H1 (cell line): ENCODE results near the gene ISX.

Experiments used
- EP300 ChIP-seq, 2 experiments: IDR thresholded peaks; 1 replicate in 1 of 2; 2 replicates in 1 of 2; pipeline ENCODE4 v1.6.1; 2011 to 2012; ENCODE audit warnings: low read depth in 2 of 2, low read length in 2 of 2, mild to moderate bottlenecking in 2 of 2, borderline replicate concordance in 1 of 2, inconsistent platforms in 1 of 2, moderate library complexity in 1 of 2
- KDM5A ChIP-seq: fragments of 200-600 bp; IDR thresholded peaks from 2 replicates; pipeline ENCODE4 v1.7.1; 2012; ENCODE audit warnings: mild to moderate bottlenecking, low read length, inconsistent platforms, mixed read lengths
- POLR2AphosphoS5 ChIP-seq: IDR thresholded peaks from 2 replicates; pipeline ENCODE4 v1.6.1; 2011; ENCODE audit warnings: low read depth, low read length
- TF ChIP-seq, protein P1 (sequence below), 3 experiments: IDR thresholded peaks; 1 replicate in 2 of 3; 2 replicates in 1 of 3; pipeline versions ENCODE4 v1.5.1 to v1.6.1; 2011; ENCODE audit warnings: low read length in 3 of 3, mild to moderate bottlenecking in 3 of 3, inconsistent platforms in 2 of 3, low read depth in 1 of 3, moderate library complexity in 1 of 3; ENCODE audit not compliant: insufficient read depth in 1 of 3; ENCODE audit errors: control extremely low read depth in 1 of 3

DNA sequence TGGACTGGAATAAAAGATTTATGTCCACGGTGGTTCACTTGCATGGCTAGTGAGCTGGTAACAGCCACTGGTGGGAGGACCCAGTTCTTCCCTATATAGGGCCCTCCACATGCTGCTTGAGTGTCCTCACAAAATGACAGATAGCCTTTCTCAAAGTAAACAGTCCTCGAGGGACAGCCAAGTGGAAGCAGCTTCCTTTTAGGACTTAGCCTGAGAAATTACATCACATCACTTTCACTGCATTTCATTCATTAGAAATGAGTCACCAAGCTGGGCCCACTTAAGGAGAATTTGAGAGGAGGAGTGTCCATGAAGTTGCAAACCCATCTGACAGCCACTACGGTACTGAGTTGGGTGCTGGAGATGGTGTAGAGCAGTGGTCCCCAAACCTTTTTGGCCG is 7.0 kb downstream of the ISX start:
- no peak for TF ChIP-seq POLR2AphosphoS5
- TF ChIP-seq KDM5A = no peak
- no peak for TF ChIP-seq EP300 (IDR thresholded peaks at IDR 0.05; ENCODE audit: borderline replicate concordance in 1 of 2, low read depth in 2 of 2, low read length in 2 of 2)
- TF ChIP-seq, protein P1, sequence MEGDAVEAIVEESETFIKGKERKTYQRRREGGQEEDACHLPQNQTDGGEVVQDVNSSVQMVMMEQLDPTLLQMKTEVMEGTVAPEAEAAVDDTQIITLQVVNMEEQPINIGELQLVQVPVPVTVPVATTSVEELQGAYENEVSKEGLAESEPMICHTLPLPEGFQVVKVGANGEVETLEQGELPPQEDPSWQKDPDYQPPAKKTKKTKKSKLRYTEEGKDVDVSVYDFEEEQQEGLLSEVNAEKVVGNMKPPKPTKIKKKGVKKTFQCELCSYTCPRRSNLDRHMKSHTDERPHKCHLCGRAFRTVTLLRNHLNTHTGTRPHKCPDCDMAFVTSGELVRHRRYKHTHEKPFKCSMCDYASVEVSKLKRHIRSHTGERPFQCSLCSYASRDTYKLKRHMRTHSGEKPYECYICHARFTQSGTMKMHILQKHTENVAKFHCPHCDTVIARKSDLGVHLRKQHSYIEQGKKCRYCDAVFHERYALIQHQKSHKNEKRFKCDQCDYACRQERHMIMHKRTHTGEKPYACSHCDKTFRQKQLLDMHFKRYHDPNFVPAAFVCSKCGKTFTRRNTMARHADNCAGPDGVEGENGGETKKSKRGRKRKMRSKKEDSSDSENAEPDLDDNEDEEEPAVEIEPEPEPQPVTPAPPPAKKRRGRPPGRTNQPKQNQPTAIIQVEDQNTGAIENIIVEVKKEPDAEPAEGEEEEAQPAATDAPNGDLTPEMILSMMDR (IDR thresholded peaks at IDR 0.05; ENCODE audit: control extremely low read depth in 1 of 3, insufficient read depth in 1 of 3, low read depth in 1 of 3, low read length in 3 of 3) = no peak
